Astrocyte (in vitro differentiated cells and primary cell): ENCODE data around the gene ZMYM1. TPM values are rescaled to one million over a fixed set of nuclear protein-coding genes. Genes with fewer than 3 reads are reported as not detected.

Experiments
- DNase-seq: peaks from one replicate; pipeline ENCODE4 v3.0.0-alpha.2; 2010; ENCODE audit warnings: low read depth
- FAIRE-seq: peaks from 2 replicates; lab custom pipeline; 2011; peaks lifted over from hg19 to GRCh38; lab: Jason Lieb, UNC
- H2AFZ ChIP-seq: 2 replicates; pipeline ENCODE4 v1.6.0; 2012; ENCODE audit warnings: low read depth, low read length, inconsistent platforms
- H3K27ac ChIP-seq: 2 replicates; pipeline ENCODE4 v1.5.1; 2011; ENCODE audit warnings: low read depth, low read length, inconsistent platforms
- H3K27me3 ChIP-seq: 2 replicates; pipeline ENCODE4 v1.6.0; 2011; ENCODE audit warnings: low read length, inconsistent platforms; ENCODE audit not compliant: insufficient read depth
- H3K36me3 ChIP-seq: 2 replicates; pipeline ENCODE4 v1.5.1; 2011; ENCODE audit warnings: low read length, inconsistent platforms; ENCODE audit not compliant: insufficient read depth
- H3K4me1 ChIP-seq: 2 replicates; pipeline ENCODE4 v1.5.1; 2011; ENCODE audit warnings: low read length, inconsistent platforms; ENCODE audit not compliant: insufficient read depth
- H3K4me2 ChIP-seq: 2 replicates; pipeline ENCODE4 v1.6.0; 2012; ENCODE audit warnings: low read length, inconsistent platforms
- H3K4me3 ChIP-seq: 2 replicates; pipeline ENCODE4 v1.5.1; 2011; ENCODE audit warnings: low read depth, mild to moderate bottlenecking, low read length, inconsistent platforms; ENCODE audit not compliant: insufficient read depth
- H3K79me2 ChIP-seq: 2 replicates; pipeline ENCODE4 v1.6.0; 2012; ENCODE audit warnings: mild to moderate bottlenecking, low read length, inconsistent platforms; ENCODE audit not compliant: insufficient read depth
- H3K9ac ChIP-seq: 2 replicates; pipeline ENCODE4 v1.6.0; 2012; ENCODE audit warnings: mild to moderate bottlenecking, low read length, inconsistent platforms
- H3K9me3 ChIP-seq: 2 replicates; pipeline ENCODE4 v1.5.1; 2012; ENCODE audit warnings: low read depth, mild to moderate bottlenecking, low read length, inconsistent platforms; ENCODE audit not compliant: insufficient read depth
- H4K20me1 ChIP-seq: 2 replicates; pipeline ENCODE4 v1.6.0; 2012; ENCODE audit warnings: low read length, inconsistent platforms; ENCODE audit not compliant: insufficient read depth
- H3K27ac Mint-ChIP-seq: one replicate; pipeline ENCODE4 v1.8.0; 2021; ENCODE audit warnings: mild to moderate bottlenecking, mixed read lengths; ENCODE audit not compliant: unreplicated experiment
- H3K27me3 Mint-ChIP-seq: one replicate; pipeline ENCODE4 v1.8.0; 2021; ENCODE audit warnings: low read depth, mixed read lengths; ENCODE audit not compliant: unreplicated experiment
- H3K36me3 Mint-ChIP-seq: one replicate; pipeline ENCODE4 v1.8.0; 2021; ENCODE audit warnings: low read depth, mixed read lengths; ENCODE audit not compliant: unreplicated experiment
- H3K4me1 Mint-ChIP-seq: one replicate; pipeline ENCODE4 v1.8.0; 2021; ENCODE audit warnings: low read depth, mixed read lengths; ENCODE audit not compliant: unreplicated experiment
- H3K4me3 Mint-ChIP-seq: one replicate; pipeline ENCODE4 v1.8.0; 2021; ENCODE audit warnings: mild to moderate bottlenecking, moderate library complexity, mixed read lengths; ENCODE audit not compliant: unreplicated experiment
- H3K9me3 Mint-ChIP-seq: one replicate; pipeline ENCODE4 v1.8.0; 2021; ENCODE audit warnings: mild to moderate bottlenecking, mixed read lengths; ENCODE audit not compliant: unreplicated experiment
- CTCF ChIP-seq: IDR thresholded peaks from 2 replicates; pipeline ENCODE4 v1.5.1; 2011; ENCODE audit warnings: low read depth, mild to moderate bottlenecking, inconsistent platforms, low read length, moderate library complexity; ENCODE audit not compliant: insufficient read depth
- EZH2 ChIP-seq: IDR thresholded peaks from 2 replicates; pipeline ENCODE4 v1.6.1; 2012; ENCODE audit warnings: mild to moderate bottlenecking, low read length, inconsistent platforms; ENCODE audit not compliant: insufficient read depth
- total RNA-seq: library from RNA; stranded (reverse); gene quantifications from 2 replicates; pipeline ENCODE4 v1.2.1, GENCODE V29; 2021

The ZMYM1 gene
- total RNA-seq, 1 donor from 2014 or later = 15.1 TPM

- peaks cover 4% of the 10 kb centered on the region for H3K4me1 Mint-ChIP-seq
- Histone ChIP-seq H3K4me2 (no peak overlapping the region), H3K27ac (no peak overlapping the region), H3K27me3 (no peaks in the 10 kb centered on the region), H3K4me1 (peaks cover 2% of the 10 kb centered on the region), H3K79me2 (no peaks in the 10 kb centered on the region), H3K9me3 (no peaks in the 10 kb centered on the region), H3K4me3 (no peak overlapping the region), H2AFZ (no peak overlapping the region), H4K20me1 (no peaks in the 10 kb centered on the region), H3K36me3 (peaks cover 7% of the 10 kb centered on the region), H3K9ac (no peak overlapping the region)
- H3K36me3 Mint-ChIP-seq = no peaks in the 10 kb centered on the region
- H3K27ac Mint-ChIP-seq = no peak overlapping the region
- no peak overlapping the region for H3K4me3 Mint-ChIP-seq
- no peaks in the 10 kb centered on the region for H3K9me3 Mint-ChIP-seq
- TF ChIP-seq CTCF (peak; percentile 14), EZH2 (no peak)
- DNase-seq = no peak
- H3K27me3 Mint-ChIP-seq = no peaks in the 10 kb centered on the region
- no peak for FAIRE-seq
These were observed 33.5 kb downstream of the ZMYM1 start for GRCh38 chr1:35112668-35113067.

- DNase-seq (no peak), FAIRE-seq (peak; percentile 26)
- Histone ChIP-seq H3K36me3 (peaks cover 7% of the 10 kb centered on the region), H3K4me3 (no peak overlapping the region), H3K27ac (no peak overlapping the region), H3K9ac (no peak overlapping the region), H3K79me2 (no peaks in the 10 kb centered on the region), H3K9me3 (no peaks in the 10 kb centered on the region), H3K4me1 (peaks cover 2% of the 10 kb centered on the region), H3K27me3 (no peaks in the 10 kb centered on the region), H4K20me1 (no peaks in the 10 kb centered on the region), H2AFZ (no peak overlapping the region), H3K4me2 (peak overlapping the region; percentile 34)
- Mint-ChIP-seq H3K4me3 (no peak overlapping the region), H3K36me3 (peaks cover 2% of the 10 kb centered on the region), H3K4me1 (peaks cover 4% of the 10 kb centered on the region), H3K9me3 (no peaks in the 10 kb centered on the region), H3K27ac (no peak overlapping the region), H3K27me3 (no peaks in the 10 kb centered on the region)
- TF ChIP-seq CTCF (no peak), EZH2 (no peak)
These were observed 36.5 kb downstream of the ZMYM1 start for GRCh38 chr1:35115459-35116383.
